Thymus (tissue), 11 donors: ENCODE results near the gene PDE6A. TPM values are rescaled to one million over a fixed set of nuclear protein-coding genes. Genes with fewer than 3 reads are reported as not detected.
"Not testable (repeated sequence)": the region's sequence is repeated elsewhere in the genome, so short reads cannot be mapped to it uniquely, and the experiment has no call there.

Experiments used
- DNase-seq, 9 donors: peaks; one replicate each; pipeline ENCODE4 v3.0.0-alpha.2; 2013; ENCODE audit warnings: low spot score in 9 of 9, low read depth in 6 of 9, missing footprints in 1 of 9
- H3K27ac ChIP-seq, 2 donors: one replicate each; pipeline ENCODE4 v1.5.1; 2013; ENCODE audit warnings: control low read depth in 1 of 2, low read depth in 1 of 2, low read length in 1 of 2, mild to moderate bottlenecking in 1 of 2, moderate library complexity in 1 of 2
- H3K27me3 ChIP-seq, 2 donors: one replicate each; pipeline ENCODE4 v1.5.1; 2013; ENCODE audit warnings: low read length in 1 of 2; ENCODE audit not compliant: control insufficient read depth in 2 of 2, insufficient read depth in 1 of 2
- H3K36me3 ChIP-seq, 2 donors: one replicate each; pipeline ENCODE4 v1.5.1; 2013; ENCODE audit warnings: low read length in 1 of 2, mild to moderate bottlenecking in 1 of 2, moderate library complexity in 1 of 2; ENCODE audit not compliant: control insufficient read depth in 2 of 2, insufficient read depth in 2 of 2
- H3K4me1 ChIP-seq, 2 donors: one replicate each; pipeline ENCODE4 v1.5.1; 2013; ENCODE audit warnings: low read length in 2 of 2; ENCODE audit not compliant: control insufficient read depth in 2 of 2, insufficient read depth in 2 of 2
- H3K4me3 ChIP-seq, 2 donors: one replicate each; pipeline ENCODE4 v1.5.1; 2013; ENCODE audit warnings: low read length in 2 of 2, control low read depth in 1 of 2, mild to moderate bottlenecking in 1 of 2
- H3K9me3 ChIP-seq, 2 donors: one replicate each; pipeline ENCODE4 v1.5.1; 2013; ENCODE audit warnings: low read length in 1 of 2, mild to moderate bottlenecking in 1 of 2; ENCODE audit not compliant: control insufficient read depth in 2 of 2, insufficient read depth in 1 of 2
- WGBS: extraction: QIAGEN DNeasy Blood & Tissue Kit; methylation state at CpG from one replicate; pipeline ENCODE4 v1.1.7; 2013; 5-methylcytosine and 5-hydroxymethylcytosine counted together
- polyA plus RNA-seq: library from polyadenylated mRNA; stranded (reverse); fragments of 200-250 nt; gene quantifications from one replicate; pipeline ENCODE4 v1.2.3, GENCODE V29; 2013
- total RNA-seq: library from RNA; stranded (reverse); fragments of 120-200 nt; gene quantifications from one replicate; pipeline ENCODE4 v1.2.4, GENCODE V29; 2013
- donor health status: healthy.

The PDE6A gene
- total and polyA plus RNA-seq, 2 donors, result under 0.01 to 0.16 TPM

DNA sequence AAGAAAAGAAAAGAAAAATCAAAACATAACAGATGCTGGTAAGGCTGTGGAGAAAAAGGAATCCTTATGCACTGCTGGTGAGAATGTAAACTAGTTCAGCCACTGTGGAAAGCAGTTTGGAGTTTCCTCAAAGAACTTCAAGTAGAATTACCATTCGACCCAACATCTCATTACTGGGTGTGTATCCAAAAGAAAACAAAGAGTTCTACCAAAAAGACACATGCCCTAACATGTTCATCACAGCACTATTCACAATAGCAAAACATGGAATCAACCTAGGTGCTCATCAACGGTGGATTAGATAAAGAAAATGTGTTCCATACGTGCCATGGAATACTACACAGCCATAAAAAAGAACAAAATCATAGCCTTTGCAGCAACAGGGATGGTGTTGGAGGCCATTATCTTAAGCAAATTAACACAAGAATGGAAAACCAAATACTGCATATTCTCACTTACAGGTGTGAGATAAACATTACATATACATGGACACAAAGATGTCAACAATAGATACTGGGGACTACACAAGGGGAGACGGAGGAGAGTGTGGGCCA is 63.4 kb downstream of the PDE6A start:
- H3K36me3 ChIP-seq, result no peaks in the 10 kb centered on the region
- H3K27ac ChIP-seq, result no peak overlapping the region
- no peaks in the 10 kb centered on the region for H3K4me1 ChIP-seq
- 95% methylated on average over 4 of the region's 4 CpGs for WGBS
- no peaks in the 10 kb centered on the region for H3K27me3 ChIP-seq
- no peaks in the 10 kb centered on the region for H3K9me3 ChIP-seq
- no peak for DNase-seq
- no peak overlapping the region for H3K4me3 ChIP-seq

DNA sequence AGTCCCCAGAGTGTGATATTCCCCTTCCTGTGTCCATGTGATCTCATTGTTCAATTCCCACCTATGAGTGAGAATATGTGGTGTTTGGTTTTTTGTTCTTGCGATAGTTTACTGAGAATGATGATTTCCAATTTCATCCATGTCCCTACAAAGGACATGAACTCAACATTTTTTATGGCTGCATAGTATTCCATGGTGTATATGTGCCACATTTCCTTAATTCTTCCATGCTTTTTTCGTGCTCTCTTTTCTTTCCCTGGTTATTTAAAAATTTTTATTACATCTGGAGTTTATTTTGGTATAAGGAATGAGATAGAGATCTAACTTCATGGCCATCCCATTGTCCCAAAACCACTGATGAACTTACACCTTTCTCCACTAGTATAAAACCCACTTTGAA is 65.0 kb downstream of the PDE6A start:
- not testable (repeated sequence) for H3K27ac ChIP-seq, H3K4me1 ChIP-seq, H3K36me3 ChIP-seq, H3K4me3 ChIP-seq, H3K27me3 ChIP-seq, H3K9me3 ChIP-seq, DNase-seq
- 74% methylated on average over 1 of the region's 2 CpGs for WGBS

DNA sequence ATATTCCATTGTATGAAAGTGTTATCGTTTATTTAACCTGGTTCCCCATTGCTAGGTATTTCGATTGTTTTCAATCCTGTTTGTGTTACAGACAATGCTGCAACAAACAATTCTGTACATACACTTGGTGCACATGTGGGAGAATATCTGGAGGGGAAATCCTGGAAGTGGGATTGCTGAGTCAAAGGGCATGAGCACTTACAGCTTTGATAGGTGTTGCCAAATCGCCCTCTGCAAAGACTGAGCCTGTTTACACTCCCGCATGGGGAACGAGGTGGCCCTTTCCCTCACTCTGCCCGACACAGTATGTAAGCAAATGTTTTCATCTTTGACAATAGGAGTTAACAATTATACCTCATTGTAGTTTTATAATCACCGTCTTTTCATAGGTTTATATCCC is 66.2 kb downstream of the PDE6A start:
- Histone ChIP-seq H3K4me3 (no peak overlapping the region), H3K9me3 (no peaks in the 10 kb centered on the region), H3K36me3 (no peaks in the 10 kb centered on the region), H3K27me3 (no peaks in the 10 kb centered on the region), H3K4me1 (no peaks in the 10 kb centered on the region), H3K27ac (no peak overlapping the region)
- DNase-seq, result no peak
- WGBS, result 75% methylated on average over 7 of the region's 7 CpGs

DNA sequence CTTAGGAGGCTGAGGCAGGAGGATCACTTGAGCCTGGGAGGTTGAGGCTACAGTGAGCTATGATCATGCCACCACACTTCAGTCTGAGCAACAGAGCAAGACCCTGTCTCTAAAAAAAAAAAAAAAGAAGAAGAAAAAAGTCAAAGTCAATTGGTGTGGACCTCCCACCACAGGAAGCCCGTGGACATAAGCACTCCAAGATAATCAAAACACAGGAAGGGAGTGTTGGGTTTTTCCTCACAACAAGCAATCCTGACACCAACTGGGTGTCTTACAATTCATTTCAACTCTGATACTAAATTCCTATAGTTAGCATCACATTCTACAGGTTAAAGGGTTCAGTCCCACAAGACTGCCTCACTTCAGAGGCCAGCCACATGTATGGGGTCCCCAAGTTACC is 70.7 kb downstream of the PDE6A start:
- Histone ChIP-seq H3K27me3 (no peaks in the 10 kb centered on the region), H3K27ac (no peak overlapping the region), H3K4me3 (no peak overlapping the region), H3K9me3 (no peaks in the 10 kb centered on the region), H3K4me1 (no peaks in the 10 kb centered on the region), H3K36me3 (no peaks in the 10 kb centered on the region)
- 28% methylated on average over 1 of the region's 1 CpG for WGBS
- DNase-seq, result no peak

DNA sequence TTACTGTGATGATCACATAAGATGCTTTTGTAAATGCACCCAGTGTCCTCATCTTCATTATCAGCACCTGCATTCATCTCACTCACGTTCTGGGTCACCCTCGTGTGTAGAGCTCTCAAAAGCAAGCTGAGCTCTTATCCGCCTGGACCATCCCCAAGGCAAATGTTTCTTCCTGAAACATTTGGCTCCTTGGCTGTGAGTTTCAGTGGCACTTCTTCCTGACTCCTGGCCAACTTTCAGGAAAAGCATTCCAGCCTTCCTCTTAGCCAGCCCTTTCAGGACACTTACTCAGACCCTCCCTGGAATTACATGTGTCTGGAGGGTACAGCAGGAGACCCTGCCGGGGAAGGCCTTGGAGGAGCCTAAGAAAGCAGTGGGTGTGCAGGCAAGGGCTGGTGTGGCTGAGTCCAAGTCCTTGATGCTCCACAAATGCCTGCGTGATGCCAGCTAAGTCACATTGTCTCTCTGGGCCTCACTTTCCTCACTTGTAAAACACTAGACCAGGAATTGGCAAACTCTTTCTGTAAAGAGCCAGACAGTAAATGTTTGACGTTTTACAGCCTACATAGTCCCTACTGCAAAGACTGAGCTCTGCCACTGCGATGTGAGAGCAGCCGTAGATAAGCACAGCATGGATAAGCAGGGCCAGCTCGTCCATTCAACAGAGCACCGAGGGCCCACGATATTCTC is 72.1 kb downstream of the PDE6A start:
- no peaks in the 10 kb centered on the region for H3K27me3 ChIP-seq
- DNase-seq, result no peak
- H3K27ac ChIP-seq, result no peak overlapping the region
- no peaks in the 10 kb centered on the region for H3K4me1 ChIP-seq
- H3K9me3 ChIP-seq, result no peaks in the 10 kb centered on the region
- H3K36me3 ChIP-seq, result no peaks in the 10 kb centered on the region
- no peak overlapping the region for H3K4me3 ChIP-seq
- 95% methylated on average over 11 of the region's 11 CpGs for WGBS

GRCh38 chr5:149871471-149871870 is 73.1 kb downstream of the PDE6A start:
- no peak for DNase-seq
- WGBS, result 96% methylated on average over 7 of the region's 7 CpGs
- Histone ChIP-seq H3K36me3 (no peaks in the 10 kb centered on the region), H3K4me3 (no peak overlapping the region), H3K27ac (no peak overlapping the region), H3K9me3 (no peaks in the 10 kb centered on the region), H3K4me1 (no peaks in the 10 kb centered on the region), H3K27me3 (no peaks in the 10 kb centered on the region)

DNA sequence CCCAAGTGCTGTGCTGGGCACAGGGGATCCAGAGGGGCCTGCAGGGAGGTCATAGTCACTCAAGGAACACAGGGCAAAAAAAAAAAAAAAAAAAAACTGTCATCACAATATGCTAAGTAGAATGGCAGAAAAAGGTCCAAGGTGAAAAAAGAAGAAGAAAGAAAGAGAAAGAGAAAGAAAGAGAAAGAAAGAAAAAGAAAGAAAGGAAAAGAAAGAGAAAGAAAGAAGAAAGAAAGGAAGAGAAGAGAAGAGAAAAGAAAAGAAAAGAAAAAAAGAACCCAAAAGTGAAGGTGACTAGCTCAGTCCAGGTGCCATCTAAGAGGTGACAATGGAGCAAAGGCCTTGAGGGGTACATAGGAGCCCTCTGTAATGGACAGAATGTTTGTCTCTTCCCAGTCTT is 73.9 kb downstream of the PDE6A start:
- Histone ChIP-seq H3K4me1 (no peaks in the 10 kb centered on the region), H3K9me3 (no peaks in the 10 kb centered on the region), H3K27me3 (no peaks in the 10 kb centered on the region), H3K4me3 (no peak overlapping the region), H3K27ac (no peak overlapping the region), H3K36me3 (no peaks in the 10 kb centered on the region)
- no peak for DNase-seq

DNA sequence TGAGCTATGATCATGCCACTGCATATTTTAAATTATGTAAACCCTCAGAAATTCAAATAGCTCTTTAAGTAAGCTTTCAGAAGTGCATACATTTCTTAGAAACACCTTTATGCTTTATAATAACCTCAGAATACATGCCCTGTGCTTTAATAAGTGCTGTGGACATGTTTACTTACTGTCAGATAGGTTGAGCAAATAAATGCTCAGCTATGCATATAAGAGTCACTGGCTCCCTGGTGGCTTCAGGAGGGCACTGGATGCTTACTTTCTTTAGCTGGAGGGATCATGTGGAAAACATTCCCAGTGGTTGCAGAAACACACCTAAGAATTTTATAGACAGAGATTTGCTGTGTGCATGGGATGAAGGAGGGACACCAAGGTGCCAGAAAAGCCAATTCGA is 74.4 kb downstream of the PDE6A start:
- H3K27ac ChIP-seq, result no peak overlapping the region
- H3K4me3 ChIP-seq, result no peak overlapping the region
- no peaks in the 10 kb centered on the region for H3K36me3 ChIP-seq
- H3K4me1 ChIP-seq, result no peaks in the 10 kb centered on the region
- 92% methylated on average over 1 of the region's 1 CpG for WGBS
- no peak for DNase-seq
- H3K27me3 ChIP-seq, result no peaks in the 10 kb centered on the region
- H3K9me3 ChIP-seq, result no peaks in the 10 kb centered on the region

DNA sequence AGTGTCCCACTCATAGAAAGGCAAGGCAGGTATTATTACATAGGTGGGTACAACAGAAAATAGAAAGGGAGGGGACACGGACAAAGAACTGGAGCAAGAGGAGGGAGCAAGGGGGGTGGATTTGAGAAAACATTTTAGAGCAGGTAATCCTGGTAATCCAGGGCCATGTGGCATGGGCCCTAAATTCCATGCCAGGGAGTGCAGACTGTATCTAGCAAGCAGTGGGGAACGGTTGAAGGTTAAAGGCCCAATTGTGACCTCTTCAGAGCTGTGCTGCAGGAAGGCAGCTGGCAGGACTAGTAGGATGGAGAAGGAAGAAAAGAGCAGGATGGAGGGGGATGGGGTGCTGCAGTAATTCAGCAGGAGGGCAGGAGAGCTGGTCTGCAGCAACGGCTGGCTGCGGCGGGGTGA is 75.2 kb downstream of the PDE6A start:
- WGBS, result 97% methylated on average over 5 of the region's 5 CpGs
- Histone ChIP-seq H3K4me1 (no peaks in the 10 kb centered on the region), H3K27me3 (no peaks in the 10 kb centered on the region), H3K36me3 (no peaks in the 10 kb centered on the region), H3K27ac (no peak overlapping the region), H3K9me3 (no peaks in the 10 kb centered on the region), H3K4me3 (no peak overlapping the region)
- no peak for DNase-seq
